WTC11 (cell line): Measurements from ENCODE around the gene RGS6. TPM values are rescaled to one million over a fixed set of nuclear protein-coding genes. Genes with fewer than 3 reads are reported as not detected.

Experiments
- ATAC-seq: fragments of 200-7000 bp; cut with Tn5 transposase; 2 replicates; pipeline ENCODE4 v1.10.0; 2021; ENCODE audit warnings: mild to moderate bottlenecking, moderate library complexity
- CTCF ChIA-PET: fragments of 300-600 bp; sonication (Branson Sonifier 250); formaldehyde crosslinking; loops from one replicate; lab custom pipeline; 2021; ENCODE audit warnings: antibody characterized with exemption; lab: Charles Lee
- POLR2A ChIA-PET: fragments of 350-600 bp; sonication (Branson Sonifier 250); formaldehyde crosslinking; loops from one replicate; lab custom pipeline; 2021; ENCODE audit warnings: antibody characterized with exemption; lab: Charles Lee
- DNase-seq: peaks from one replicate; pipeline ENCODE4 v3.0.0; 2021; ENCODE audit warnings: low spot score
- H3K27ac Mint-ChIP-seq: 2 replicates; pipeline ENCODE4 v1.8.0; 2021; ENCODE audit warnings: mixed read lengths
- H3K27me3 Mint-ChIP-seq: 2 replicates; pipeline ENCODE4 v1.8.0; 2021; ENCODE audit warnings: low read depth, mild to moderate bottlenecking, moderate library complexity, mixed read lengths
- H3K36me3 Mint-ChIP-seq: 2 replicates; pipeline ENCODE4 v1.8.0; 2021; ENCODE audit warnings: mixed read lengths
- H3K4me1 Mint-ChIP-seq: 2 replicates; pipeline ENCODE4 v1.8.0; 2022; ENCODE audit warnings: mixed read lengths
- H3K4me3 Mint-ChIP-seq: 2 replicates; pipeline ENCODE4 v1.8.0; 2021; ENCODE audit warnings: mild to moderate bottlenecking, moderate library complexity, mixed read lengths
- H3K9me3 Mint-ChIP-seq: 2 replicates; pipeline ENCODE4 v1.8.0; 2021; ENCODE audit warnings: mixed read lengths
- AR ChIP-seq: fragments of 250-450 bp; sonication (Bioruptor Pico); IDR thresholded peaks from 2 replicates; pipeline ENCODE4 v1.9.0; 2021; ENCODE audit warnings: mild to moderate bottlenecking
- ATF2 ChIP-seq: sonication (generic); formaldehyde crosslinking; IDR thresholded peaks from 2 replicates; pipeline ENCODE4 v1.8.1; 2022; ENCODE audit warnings: low read depth, missing genetic modification reagents, borderline replicate concordance
- E2F4 ChIP-seq: sonication (generic); formaldehyde crosslinking; IDR thresholded peaks from 2 replicates; pipeline ENCODE4 v1.8.1; 2022; ENCODE audit warnings: low read depth, mild to moderate bottlenecking, moderate library complexity, missing genetic modification reagents, borderline replicate concordance
- FOXP4 ChIP-seq: sonication (generic); formaldehyde crosslinking; IDR thresholded peaks from 2 replicates; pipeline ENCODE4 v1.8.0; 2022; ENCODE audit warnings: mild to moderate bottlenecking, missing genetic modification reagents
- GRHL2 ChIP-seq: fragments of 250-450 bp; sonication (Bioruptor Pico); IDR thresholded peaks from 2 replicates; pipeline ENCODE4 v1.8.0; 2022; ENCODE audit warnings: mild to moderate bottlenecking, moderate library complexity; ENCODE audit not compliant: insufficient replicate concordance, severe bottlenecking
- JAZF1 ChIP-seq: fragments of 250-450 bp; sonication (Bioruptor Pico); IDR thresholded peaks from 2 replicates; pipeline ENCODE4 v1.9.0; 2021; ENCODE audit warnings: moderate library complexity, mild to moderate bottlenecking, inconsistent platforms
- MAX ChIP-seq: sonication (generic); formaldehyde crosslinking; IDR thresholded peaks from 2 replicates; pipeline ENCODE4 v1.8.0; 2022; ENCODE audit warnings: mild to moderate bottlenecking, missing genetic modification reagents
- MYBL2 ChIP-seq: sonication (generic); formaldehyde crosslinking; IDR thresholded peaks from 2 replicates; pipeline ENCODE4 v1.8.1; 2023; ENCODE audit warnings: mild to moderate bottlenecking, moderate library complexity, missing genetic modification reagents
- RORB ChIP-seq: fragments of 250-450 bp; sonication (Bioruptor Pico); IDR thresholded peaks from 2 replicates; pipeline ENCODE4 v1.9.0; 2021; ENCODE audit warnings: mild to moderate bottlenecking
- SMAD3 ChIP-seq: sonication (generic); formaldehyde crosslinking; IDR thresholded peaks from 2 replicates; pipeline ENCODE4 v1.8.0; 2022; ENCODE audit warnings: missing genetic modification reagents, mild to moderate bottlenecking, borderline replicate concordance
- SOX15 ChIP-seq: fragments of 250-450 bp; sonication (Bioruptor Pico); IDR thresholded peaks from 2 replicates; pipeline ENCODE4 v1.9.0; 2021; ENCODE audit warnings: mild to moderate bottlenecking
- TCF7 ChIP-seq: sonication (generic); formaldehyde crosslinking; IDR thresholded peaks from 2 replicates; pipeline ENCODE4 v1.8.0; 2022; ENCODE audit warnings: mild to moderate bottlenecking, low read depth, missing genetic modification reagents, moderate library complexity
- USF1 ChIP-seq: sonication (generic); formaldehyde crosslinking; IDR thresholded peaks from 2 replicates; pipeline ENCODE4 v1.8.0; 2022; ENCODE audit warnings: mild to moderate bottlenecking, missing genetic modification reagents
- USF2 ChIP-seq: sonication (generic); formaldehyde crosslinking; IDR thresholded peaks from 2 replicates; pipeline ENCODE4 v1.8.1; 2023; ENCODE audit warnings: mild to moderate bottlenecking, missing genetic modification reagents, moderate library complexity
- ZNF281 ChIP-seq: sonication (generic); formaldehyde crosslinking; IDR thresholded peaks from 2 replicates; pipeline ENCODE4 v1.8.0; 2023; ENCODE audit warnings: mild to moderate bottlenecking, missing genetic modification reagents
- total RNA-seq: library from RNA; stranded (reverse); gene quantifications from 3 replicates; pipeline ENCODE4 v1.2.3, GENCODE V29; 2021

RGS6 gene
- total RNA-seq, 1 experiment from 2014 or later = 1.0 TPM

- TF ChIP-seq ZNF281 (CRISPR knock-in tag) (no peak), USF2 (CRISPR knock-in tag) (no peak), RORB (no peak), GRHL2 (CRISPR knock-in tag) (no peak)
- TF ChIP-seq, all 79 proteins: peak for 0
Observed at GRCh38 chr14:72528863-72529175, 596.6 kb downstream of the RGS6 start (continued).

GRCh38 chr14:72532686-72533454 is 600.6 kb downstream of the RGS6 start:
- Mint-ChIP-seq H3K36me3 (peaks cover 12% of the 10 kb centered on the region; the same call in 1 of the 2 replicates), H3K9me3 (peaks cover 31% of the 10 kb centered on the region), H3K4me3 (no peak overlapping the region), H3K4me1 (peaks cover 6% of the 10 kb centered on the region; the same call in 1 of the 2 replicates), H3K27ac (no peak overlapping the region), H3K27me3 (no peaks in the 10 kb centered on the region)
- ATAC-seq (no peak), DNase-seq (no peak)
- TF ChIP-seq TCF7 (no peak), ATF2 (CRISPR knock-in tag) (no peak), GRHL2 (CRISPR knock-in tag) (no peak), MAX (no peak)
- ChIA-PET CTCF (no interaction called here), POLR2A (no interaction called here)

GRCh38 chr14:72535485-72535884 is 603.3 kb downstream of the RGS6 start:
- H3K4me3 Mint-ChIP-seq = no peak overlapping the region
- H3K27ac Mint-ChIP-seq = no peak overlapping the region
- peaks cover 31% of the 10 kb centered on the region for H3K9me3 Mint-ChIP-seq
- peaks cover 12% of the 10 kb centered on the region; the same call in 1 of the 2 replicates for H3K36me3 Mint-ChIP-seq
- TF ChIP-seq SOX15 (no peak), USF2 (CRISPR knock-in tag) (no peak), MYBL2 (CRISPR knock-in tag) (no peak)
- H3K4me1 Mint-ChIP-seq = peaks cover 6% of the 10 kb centered on the region
- no peaks in the 10 kb centered on the region for H3K27me3 Mint-ChIP-seq
- DNase-seq (no peak), ATAC-seq (no peak)
- ChIA-PET POLR2A (no interaction called here), CTCF (no interaction called here)

- Mint-ChIP-seq H3K4me3 (no peak overlapping the region), H3K4me1 (peaks cover 6% of the 10 kb centered on the region), H3K27me3 (no peaks in the 10 kb centered on the region), H3K36me3 (peaks cover 8% of the 10 kb centered on the region; the same call in 1 of the 2 replicates), H3K9me3 (peaks cover 15% of the 10 kb centered on the region), H3K27ac (no peak overlapping the region)
- ATAC-seq (no peak), DNase-seq (no peak)
- CTCF ChIA-PET = no interaction called here
- POLR2A ChIA-PET = no interaction called here
- TF ChIP-seq AR = no peak
- TF ChIP-seq SOX15 = no peak
- TF ChIP-seq SMAD3 (CRISPR knock-in tag) = no peak
- TF ChIP-seq USF1 (CRISPR knock-in tag) = no peak
- TF ChIP-seq JAZF1 = no peak
- no peak for TF ChIP-seq MYBL2 (CRISPR knock-in tag)
- no peak for TF ChIP-seq FOXP4
- no peak for TF ChIP-seq E2F4 (CRISPR knock-in tag)
Observed at GRCh38 chr14:72538387-72538786, 606.2 kb downstream of the RGS6 start.
